ENCODE data around the gene GALM. TPM values are rescaled to one million over a fixed set of nuclear protein-coding genes. Genes with fewer than 3 reads are reported as not detected.

Gene GALM
- total and polyA plus RNA-seq, 2 donors from 2014 or later = 17.9 to 79.9 TPM

DNA sequence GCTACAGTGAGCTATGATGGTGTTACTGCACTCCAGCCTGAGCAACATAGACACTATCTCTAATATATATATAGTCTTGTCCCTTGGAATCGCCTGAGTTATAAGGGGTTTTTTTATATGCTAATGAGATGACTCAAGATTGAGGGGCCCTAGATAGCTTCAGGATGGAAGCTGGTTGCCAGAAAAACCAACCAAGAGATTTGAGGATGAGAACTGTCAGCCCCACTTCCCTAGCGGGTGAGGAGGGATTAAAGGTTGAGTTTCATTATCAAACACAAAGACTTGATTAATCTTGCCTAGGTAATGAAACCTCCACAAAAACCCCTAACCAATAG lies 12.6 kb upstream of the GALM start:
- FAIRE-seq = no peak

DNA sequence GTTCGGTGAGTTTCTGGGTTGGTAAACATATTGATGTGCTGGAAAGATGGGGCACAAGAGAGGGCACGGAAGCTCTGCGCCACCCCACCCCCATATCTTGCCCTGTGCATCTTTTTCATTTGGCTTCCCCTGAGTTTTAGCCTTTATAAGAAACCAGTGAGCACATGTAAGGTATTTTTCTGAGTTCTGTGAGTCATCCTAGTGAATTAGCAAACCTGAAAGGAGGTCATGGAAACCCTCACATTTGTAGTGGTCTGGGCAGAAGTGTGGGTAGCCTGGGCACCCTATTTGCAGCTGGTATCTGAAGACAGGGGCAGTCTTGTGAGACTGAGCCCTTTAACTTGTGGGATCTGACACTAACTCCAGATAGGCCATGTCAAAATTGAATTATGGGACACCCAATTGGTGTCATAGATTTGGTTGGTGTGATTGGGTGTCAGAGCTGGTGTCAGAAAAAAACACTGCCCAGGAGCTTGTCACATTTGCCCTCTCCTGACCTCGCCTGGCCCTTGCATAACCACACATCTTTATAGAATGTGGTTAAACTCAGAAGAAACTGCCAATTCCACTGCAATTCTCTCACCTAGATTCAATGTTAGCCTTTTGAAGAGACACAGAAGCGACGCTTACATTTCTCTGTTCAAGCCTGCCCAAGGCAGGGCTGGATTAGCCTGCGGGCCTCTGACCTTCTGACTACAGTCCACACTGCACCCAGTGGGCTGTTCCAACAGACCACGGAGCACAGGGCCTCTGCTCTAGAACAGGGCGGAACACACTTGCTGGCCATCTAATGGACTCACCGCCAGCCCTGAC lies 12.0 kb upstream of the GALM start:
- Histone ChIP-seq H3K27ac (ENCODE audit: low read depth in 2 of 2, low read length in 2 of 2) (no peak overlapping the region), H3K27me3 (ENCODE audit: control insufficient read depth, insufficient read depth, low read length) (no peaks in the 10 kb centered on the region), H3K9ac (ENCODE audit: low read length in 3 of 3) (no peak overlapping the region), H3K9me3 (ENCODE audit: control insufficient read depth in 2 of 3, insufficient read depth in 1 of 3, low read length in 3 of 3) (no peaks in the 10 kb centered on the region), H3K4me1 (ENCODE audit: control insufficient read depth in 2 of 3, insufficient read depth in 2 of 3, low read depth in 1 of 3, low read length in 3 of 3) (no peaks in the 10 kb centered on the region), H3K4me3 (ENCODE audit: low read length in 3 of 3) (no peak overlapping the region), H3K36me3 (ENCODE audit: control insufficient read depth in 2 of 3, insufficient read depth in 3 of 3, low read length in 3 of 3) (no peaks in the 10 kb centered on the region)
- FAIRE-seq (no peak), DNase-seq (no peak)
- intact Hi-C loops (cut with DNase I) = no loop called here
- TF ChIP-seq, protein P1, sequence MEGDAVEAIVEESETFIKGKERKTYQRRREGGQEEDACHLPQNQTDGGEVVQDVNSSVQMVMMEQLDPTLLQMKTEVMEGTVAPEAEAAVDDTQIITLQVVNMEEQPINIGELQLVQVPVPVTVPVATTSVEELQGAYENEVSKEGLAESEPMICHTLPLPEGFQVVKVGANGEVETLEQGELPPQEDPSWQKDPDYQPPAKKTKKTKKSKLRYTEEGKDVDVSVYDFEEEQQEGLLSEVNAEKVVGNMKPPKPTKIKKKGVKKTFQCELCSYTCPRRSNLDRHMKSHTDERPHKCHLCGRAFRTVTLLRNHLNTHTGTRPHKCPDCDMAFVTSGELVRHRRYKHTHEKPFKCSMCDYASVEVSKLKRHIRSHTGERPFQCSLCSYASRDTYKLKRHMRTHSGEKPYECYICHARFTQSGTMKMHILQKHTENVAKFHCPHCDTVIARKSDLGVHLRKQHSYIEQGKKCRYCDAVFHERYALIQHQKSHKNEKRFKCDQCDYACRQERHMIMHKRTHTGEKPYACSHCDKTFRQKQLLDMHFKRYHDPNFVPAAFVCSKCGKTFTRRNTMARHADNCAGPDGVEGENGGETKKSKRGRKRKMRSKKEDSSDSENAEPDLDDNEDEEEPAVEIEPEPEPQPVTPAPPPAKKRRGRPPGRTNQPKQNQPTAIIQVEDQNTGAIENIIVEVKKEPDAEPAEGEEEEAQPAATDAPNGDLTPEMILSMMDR (IDR thresholded peaks at IDR 0.05; ENCODE audit: borderline replicate concordance, extremely low read depth, insufficient read depth) = no peak

More for the DNA sequence above, 12.6 kb upstream of the GALM start:
- DNase-seq = no peak
- Histone ChIP-seq H3K9ac (ENCODE audit: low read length in 3 of 3) (no peak overlapping the region), H3K9me3 (ENCODE audit: control insufficient read depth in 2 of 3, insufficient read depth in 1 of 3, low read length in 3 of 3) (no peaks in the 10 kb centered on the region), H3K4me1 (ENCODE audit: control insufficient read depth in 2 of 3, insufficient read depth in 2 of 3, low read depth in 1 of 3, low read length in 3 of 3) (no peaks in the 10 kb centered on the region), H3K27ac (ENCODE audit: low read depth in 2 of 2, low read length in 2 of 2) (no peak overlapping the region), H3K4me3 (ENCODE audit: low read length in 3 of 3) (no peak overlapping the region), H3K36me3 (ENCODE audit: control insufficient read depth in 2 of 3, insufficient read depth in 3 of 3, low read length in 3 of 3) (no peaks in the 10 kb centered on the region), H3K27me3 (ENCODE audit: control insufficient read depth, insufficient read depth, low read length) (no peaks in the 10 kb centered on the region)
- TF ChIP-seq, protein P1 (IDR thresholded peaks at IDR 0.05; ENCODE audit: borderline replicate concordance, extremely low read depth, insufficient read depth) = no peak
- intact Hi-C loops (cut with DNase I) = no loop called here

DNA sequence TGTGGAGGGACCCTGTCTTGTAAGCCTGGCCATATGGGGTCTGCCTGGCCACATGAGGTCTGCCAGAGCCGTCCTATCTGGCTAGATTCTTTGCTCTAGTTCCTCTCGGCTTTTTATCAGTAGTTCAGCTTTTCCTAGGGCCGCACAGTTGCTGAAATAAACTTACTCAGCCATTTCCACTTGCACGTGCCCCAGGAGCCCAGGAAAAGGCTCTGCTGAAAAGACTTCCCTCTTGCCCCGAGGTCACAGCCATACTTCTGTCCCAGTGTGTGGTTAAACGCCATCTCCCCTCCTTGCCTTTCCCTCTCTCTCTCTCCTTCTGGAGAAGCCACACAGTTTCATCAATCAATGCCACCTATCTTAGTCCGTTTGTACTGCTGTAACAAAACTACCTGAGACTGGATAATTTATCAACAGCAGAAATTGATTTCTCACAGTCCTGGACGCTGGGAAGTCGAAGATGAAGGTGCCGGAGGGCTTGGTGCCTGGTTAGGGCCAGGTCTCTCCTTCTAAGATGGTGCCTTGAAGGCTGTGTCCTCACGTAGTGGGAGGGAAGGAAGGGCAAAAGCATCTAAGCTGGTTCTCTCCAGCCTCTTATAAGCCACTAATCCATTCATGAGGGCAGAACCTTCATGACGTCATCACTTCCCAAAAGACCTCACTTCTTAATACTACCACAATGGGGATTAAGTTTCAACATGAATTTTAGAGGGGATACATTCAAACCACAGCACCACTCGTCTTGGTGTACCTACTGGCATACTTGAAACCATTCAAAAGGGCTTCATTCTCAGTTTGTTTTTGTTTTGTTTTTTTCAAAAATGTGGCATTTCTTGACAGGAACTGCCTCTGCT lies 11.2 kb upstream of the GALM start:
- Histone ChIP-seq H3K9ac (ENCODE audit: low read length in 3 of 3) (no peak overlapping the region), H3K4me1 (ENCODE audit: control insufficient read depth in 2 of 3, insufficient read depth in 2 of 3, low read depth in 1 of 3, low read length in 3 of 3) (no peaks in the 10 kb centered on the region), H3K36me3 (ENCODE audit: control insufficient read depth in 2 of 3, insufficient read depth in 3 of 3, low read length in 3 of 3) (no peaks in the 10 kb centered on the region), H3K27ac (ENCODE audit: low read depth in 2 of 2, low read length in 2 of 2) (no peak overlapping the region), H3K27me3 (ENCODE audit: control insufficient read depth, insufficient read depth, low read length) (no peaks in the 10 kb centered on the region), H3K4me3 (ENCODE audit: low read length in 3 of 3) (no peak overlapping the region), H3K9me3 (ENCODE audit: control insufficient read depth in 2 of 3, insufficient read depth in 1 of 3, low read length in 3 of 3) (no peaks in the 10 kb centered on the region)
- no peak for FAIRE-seq
- intact Hi-C loops (cut with DNase I) = no loop called here
- TF ChIP-seq, protein P1 (IDR thresholded peaks at IDR 0.05; ENCODE audit: borderline replicate concordance, extremely low read depth, insufficient read depth) = no peak
- DNase-seq = no peak
